Keratinocyte (primary cell): ENCODE measurements around the gene IPO8. TPM values are rescaled to one million over a fixed set of nuclear protein-coding genes. Genes with fewer than 3 reads are reported as not detected.
"Not testable (repeated sequence)": the region's sequence is repeated elsewhere in the genome, so short reads cannot be mapped to it uniquely, and the experiment has no call there.

ENCODE experiments used
- DNase-seq: peaks from one replicate; pipeline ENCODE4 v3.0.0-alpha.2; 2011; ENCODE audit warnings: low read depth, missing footprints, low spot score
- FAIRE-seq: peaks from 2 replicates; lab custom pipeline; 2011; peaks lifted over from hg19 to GRCh38; lab: Jason Lieb, UNC
- H2AFZ ChIP-seq: 2 replicates; pipeline ENCODE4 v1.6.0; 2012; ENCODE audit warnings: low read length, control low read depth, inconsistent platforms; ENCODE audit not compliant: control insufficient read depth
- H3K27ac ChIP-seq: 2 replicates; pipeline ENCODE4 v1.5.1; 2011; ENCODE audit warnings: low read length; ENCODE audit not compliant: control insufficient read depth, insufficient read depth
- H3K27me3 ChIP-seq: 3 replicates; pipeline ENCODE4 v1.6.0; 2011; ENCODE audit warnings: low read length; ENCODE audit not compliant: control insufficient read depth, insufficient read depth; ENCODE audit errors: extremely low read depth
- H3K36me3 ChIP-seq, 2 experiments: 2 replicates in 1 of 2; 3 replicates in 1 of 2; pipeline ENCODE4 v1.5.1; 2011; ENCODE audit warnings: low read length in 2 of 2, mild to moderate bottlenecking in 1 of 2; ENCODE audit not compliant: control insufficient read depth in 2 of 2, insufficient read depth in 2 of 2; ENCODE audit errors: extremely low read depth in 1 of 2
- H3K4me1 ChIP-seq: 3 replicates; pipeline ENCODE4 v1.5.1; 2011; ENCODE audit warnings: low read length; ENCODE audit not compliant: control insufficient read depth, insufficient read depth; ENCODE audit errors: extremely low read depth
- H3K4me2 ChIP-seq: 3 replicates; pipeline ENCODE4 v1.6.0; 2011; ENCODE audit warnings: low read depth, low read length; ENCODE audit not compliant: control insufficient read depth, insufficient read depth; ENCODE audit errors: extremely low read depth
- H3K4me3 ChIP-seq, 3 experiments: fragments of 200-600 bp in 1 of 3; sonication (generic) in 1 of 3; 2 replicates in 2 of 3; 3 replicates in 1 of 3; pipeline ENCODE4 v1.5.1; 2011 to 2016; ENCODE audit warnings: low read length in 3 of 3, mild to moderate bottlenecking in 3 of 3, control low read depth in 2 of 3, inconsistent platforms in 1 of 3, low read depth in 1 of 3, mixed read lengths in 1 of 3, mixed run types in 1 of 3, moderate library complexity in 1 of 3; ENCODE audit not compliant: control insufficient read depth in 2 of 3, insufficient read depth in 2 of 3; ENCODE audit errors: extremely low read depth in 1 of 3
- H3K79me2 ChIP-seq: 2 replicates; pipeline ENCODE4 v1.6.0; 2012; ENCODE audit warnings: low read length; ENCODE audit not compliant: control insufficient read depth, insufficient read depth
- H3K9ac ChIP-seq: 3 replicates; pipeline ENCODE4 v1.6.0; 2011; ENCODE audit warnings: low read length; ENCODE audit not compliant: control insufficient read depth, insufficient read depth; ENCODE audit errors: extremely low read depth
- H3K9me1 ChIP-seq: 3 replicates; pipeline ENCODE4 v1.6.0; 2011; ENCODE audit warnings: low read length; ENCODE audit not compliant: control insufficient read depth, insufficient read depth; ENCODE audit errors: extremely low read depth
- H3K9me3 ChIP-seq: 2 replicates; pipeline ENCODE4 v1.5.1; 2012; ENCODE audit warnings: low read depth, low read length; ENCODE audit not compliant: control insufficient read depth
- H4K20me1 ChIP-seq: 3 replicates; pipeline ENCODE4 v1.6.0; 2011; ENCODE audit warnings: low read length; ENCODE audit not compliant: control insufficient read depth, insufficient read depth; ENCODE audit errors: extremely low read depth
- EZH2 ChIP-seq: IDR thresholded peaks from one replicate; pipeline ENCODE4 v1.6.1; 2012; ENCODE audit warnings: inconsistent platforms, mild to moderate bottlenecking, low read length, moderate library complexity
- dilution Hi-C: fragments of 300-500 bp; cut with MboI; formaldehyde crosslinking; loops from one replicate; pipeline ENCODE4 v1.7.0; 2020; ENCODE audit warnings: low sequenced_read_pairs; ENCODE audit not compliant: extremely low pct_ligation_motif_present
- polyA plus RNA-seq, 5 experiments: library from polyadenylated mRNA; depleted of rRNA in 3 of 5; stranded (reverse) in 3 of 5; stranded (forward) in 1 of 5; unstranded in 1 of 5; fragments of >200 nt; gene quantifications; 1 replicate in 1 of 5; 2 replicates in 3 of 5; 3 replicates in 1 of 5; pipeline versions ENCODE4 v1.2.1 to v1.2.3, GENCODE V29; 2011 to 2012; ENCODE audit warnings: missing spikeins in 2 of 5, low read depth in 1 of 5, low replicate concordance in 1 of 5
- TF ChIP-seq, protein P1 (sequence below), 3 experiments: IDR thresholded peaks in 1 of 3; conservative IDR thresholded peaks in 1 of 3; optimal IDR thresholded peaks in 1 of 3; 2 replicates in 2 of 3; 3 replicates in 1 of 3; pipeline versions ENCODE3 to v1.5.1; 2011; ENCODE audit warnings: low read length in 3 of 3, mild to moderate bottlenecking in 3 of 3, moderate library complexity in 2 of 3, control low read depth in 1 of 3, inconsistent platforms in 1 of 3; ENCODE audit not compliant: insufficient read depth in 2 of 3; ENCODE audit errors: extremely low read depth in 1 of 3

The IPO8 gene
- polyA plus RNA-seq, 1 donor (not counting 4 experiments of a cell fraction or from before 2014, with no cell fraction given) = 18.8 TPM

GRCh38 chr12:30613119-30613830 lies 82.4 kb downstream of the IPO8 start:
- dilution Hi-C loops = no loop called here
- Histone ChIP-seq H4K20me1 (no peaks in the 10 kb centered on the region), H3K4me2 (no peak overlapping the region), H3K4me3 (no peak overlapping the region), H3K9me1 (no peaks in the 10 kb centered on the region), H3K4me1 (no peaks in the 10 kb centered on the region), H3K9ac (no peak overlapping the region), H3K27me3 (no peaks in the 10 kb centered on the region), H2AFZ (no peak overlapping the region), H3K36me3 (no peaks in the 10 kb centered on the region), H3K27ac (no peak overlapping the region), H3K9me3 (no peaks in the 10 kb centered on the region), H3K79me2 (no peaks in the 10 kb centered on the region)
- FAIRE-seq = no peak
- DNase-seq = no peak
- TF ChIP-seq, protein P1, sequence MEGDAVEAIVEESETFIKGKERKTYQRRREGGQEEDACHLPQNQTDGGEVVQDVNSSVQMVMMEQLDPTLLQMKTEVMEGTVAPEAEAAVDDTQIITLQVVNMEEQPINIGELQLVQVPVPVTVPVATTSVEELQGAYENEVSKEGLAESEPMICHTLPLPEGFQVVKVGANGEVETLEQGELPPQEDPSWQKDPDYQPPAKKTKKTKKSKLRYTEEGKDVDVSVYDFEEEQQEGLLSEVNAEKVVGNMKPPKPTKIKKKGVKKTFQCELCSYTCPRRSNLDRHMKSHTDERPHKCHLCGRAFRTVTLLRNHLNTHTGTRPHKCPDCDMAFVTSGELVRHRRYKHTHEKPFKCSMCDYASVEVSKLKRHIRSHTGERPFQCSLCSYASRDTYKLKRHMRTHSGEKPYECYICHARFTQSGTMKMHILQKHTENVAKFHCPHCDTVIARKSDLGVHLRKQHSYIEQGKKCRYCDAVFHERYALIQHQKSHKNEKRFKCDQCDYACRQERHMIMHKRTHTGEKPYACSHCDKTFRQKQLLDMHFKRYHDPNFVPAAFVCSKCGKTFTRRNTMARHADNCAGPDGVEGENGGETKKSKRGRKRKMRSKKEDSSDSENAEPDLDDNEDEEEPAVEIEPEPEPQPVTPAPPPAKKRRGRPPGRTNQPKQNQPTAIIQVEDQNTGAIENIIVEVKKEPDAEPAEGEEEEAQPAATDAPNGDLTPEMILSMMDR (optimal IDR thresholded peaks at IDR 0.05 in 1 of 3, IDR thresholded peaks at IDR 0.05 in 1 of 3, conservative IDR thresholded peaks at IDR 0.05 in 1 of 3; ENCODE audit: extremely low read depth in 1 of 3, insufficient read depth in 2 of 3, low read length in 3 of 3) = no peak
- TF ChIP-seq EZH2 = no peak

DNA sequence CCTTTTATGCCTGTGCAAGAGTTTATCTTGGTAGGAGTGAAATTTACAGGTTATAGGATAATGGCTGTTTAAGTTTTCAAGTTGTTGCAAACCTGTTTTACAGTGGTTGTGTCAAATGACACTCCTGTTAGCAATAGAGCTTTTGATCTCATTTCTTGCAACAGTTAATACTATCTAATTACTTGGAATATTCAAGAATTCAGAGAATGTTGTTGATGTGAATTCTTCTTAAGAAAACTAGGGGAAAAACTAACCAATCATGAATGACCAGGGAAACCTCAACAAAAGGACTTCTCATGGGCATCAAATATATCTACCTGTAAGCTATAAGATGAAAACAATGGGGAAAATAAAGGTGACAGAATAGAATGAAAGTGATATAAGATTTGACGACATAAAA lies 85.0 kb downstream of the IPO8 start:
- dilution Hi-C loops = no loop called here
- Histone ChIP-seq H2AFZ (no peak overlapping the region), H3K36me3 (no peaks in the 10 kb centered on the region), H3K4me3 (no peak overlapping the region), H3K79me2 (no peaks in the 10 kb centered on the region), H4K20me1 (no peaks in the 10 kb centered on the region), H3K9me1 (no peaks in the 10 kb centered on the region), H3K9ac (no peak overlapping the region), H3K4me1 (no peaks in the 10 kb centered on the region), H3K27ac (no peak overlapping the region), H3K4me2 (no peak overlapping the region), H3K9me3 (no peaks in the 10 kb centered on the region), H3K27me3 (no peaks in the 10 kb centered on the region)
- TF ChIP-seq, protein P1 (optimal IDR thresholded peaks at IDR 0.05 in 1 of 3, IDR thresholded peaks at IDR 0.05 in 1 of 3, conservative IDR thresholded peaks at IDR 0.05 in 1 of 3; ENCODE audit: extremely low read depth in 1 of 3, insufficient read depth in 2 of 3, low read length in 3 of 3) = no peak
- no peak for TF ChIP-seq EZH2
- DNase-seq (no peak), FAIRE-seq (no peak)

DNA sequence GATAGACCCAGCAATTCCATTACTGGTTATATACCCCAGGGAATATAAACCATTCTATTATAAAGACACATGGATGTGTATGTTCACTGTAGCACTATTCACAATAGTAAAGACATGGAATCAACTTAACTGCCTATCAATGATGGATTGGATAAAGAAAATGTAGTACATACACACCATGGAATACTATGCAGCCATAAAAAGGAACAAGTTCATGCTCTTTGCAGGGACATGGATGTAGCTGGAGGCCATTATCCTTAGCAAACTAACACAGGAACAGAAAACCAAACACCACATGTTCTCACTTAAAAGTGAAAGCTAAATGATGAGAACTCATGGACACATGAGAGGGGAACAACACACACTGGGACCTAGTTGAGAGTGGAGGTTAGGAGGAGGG lies 85.8 kb downstream of the IPO8 start:
- H3K9me1 ChIP-seq, H3K27ac ChIP-seq, H3K9ac ChIP-seq, H3K27me3 ChIP-seq, DNase-seq, FAIRE-seq, dilution Hi-C loops, H3K4me3 ChIP-seq, H3K79me2 ChIP-seq, H2AFZ ChIP-seq, H3K9me3 ChIP-seq, H3K4me1 ChIP-seq, H3K4me2 ChIP-seq, H4K20me1 ChIP-seq, H3K36me3 ChIP-seq: not testable (repeated sequence)

- not testable (repeated sequence) for DNase-seq, H3K27ac ChIP-seq
Measured at GRCh38 chr12:30604302-30604701, 91.4 kb downstream of the IPO8 start.

More at GRCh38 chr12:30604302-30604701, 91.4 kb downstream of the IPO8 start:
- FAIRE-seq, H3K4me1 ChIP-seq, H3K9me3 ChIP-seq, H3K36me3 ChIP-seq, H3K4me3 ChIP-seq, H4K20me1 ChIP-seq, H3K79me2 ChIP-seq, H3K9ac ChIP-seq, H3K9me1 ChIP-seq, H2AFZ ChIP-seq, H3K27me3 ChIP-seq, dilution Hi-C loops, H3K4me2 ChIP-seq: not testable (repeated sequence)
